Glutamatergic neuron (in vitro differentiated cells): Measurements from ENCODE around the gene PIGB. TPM values are rescaled to one million over a fixed set of nuclear protein-coding genes. Genes with fewer than 3 reads are reported as not detected.
A peak's percentile ranks its signal among the peaks of the same experiment; 100 is the strongest.

Source experiments
- DNase-seq: peaks from one replicate; pipeline ENCODE4 v3.0.0; 2022
- H3K27ac Mint-ChIP-seq: one replicate; pipeline ENCODE4 v1.8.0; 2020; ENCODE audit warnings: mild to moderate bottlenecking, mixed read lengths, inconsistent platforms; ENCODE audit not compliant: unreplicated experiment
- H3K27me3 Mint-ChIP-seq: one replicate; pipeline ENCODE4 v1.8.0; 2020; ENCODE audit warnings: mild to moderate bottlenecking, moderate library complexity, mixed read lengths, inconsistent platforms; ENCODE audit not compliant: unreplicated experiment
- H3K36me3 Mint-ChIP-seq: one replicate; pipeline ENCODE4 v1.8.0; 2020; ENCODE audit warnings: mild to moderate bottlenecking, mixed read lengths, inconsistent platforms; ENCODE audit not compliant: unreplicated experiment
- H3K4me1 Mint-ChIP-seq: one replicate; pipeline ENCODE4 v1.8.0; 2020; ENCODE audit warnings: mild to moderate bottlenecking, low read depth, mixed read lengths, inconsistent platforms; ENCODE audit not compliant: unreplicated experiment
- H3K4me3 Mint-ChIP-seq: one replicate; pipeline ENCODE4 v1.8.0; 2020; ENCODE audit warnings: mild to moderate bottlenecking, mixed read lengths, inconsistent platforms; ENCODE audit not compliant: unreplicated experiment
- H3K9me3 Mint-ChIP-seq: one replicate; pipeline ENCODE4 v1.8.0; 2020; ENCODE audit warnings: mild to moderate bottlenecking, moderate library complexity, mixed read lengths, inconsistent platforms; ENCODE audit not compliant: unreplicated experiment
- total RNA-seq: library from RNA; stranded (reverse); fragmentation: NEBNext Ultra II Directional; extraction: Animal tissue kit (Norgen Biotek cat#: 25700); gene quantifications from one replicate; pipeline ENCODE4 v1.2.1, GENCODE V29; 2021; ENCODE audit not compliant: unreplicated experiment
- TF ChIP-seq, protein P1 (sequence below): fragments of 200-600 bp; sonication (generic); IDR thresholded peaks from one replicate; pipeline ENCODE4 v1.5.0; 2021; ENCODE audit not compliant: partially characterized antibody, unreplicated experiment

PIGB gene
- total RNA-seq, 1 donor from 2014 or later: 6.4 TPM

DNA sequence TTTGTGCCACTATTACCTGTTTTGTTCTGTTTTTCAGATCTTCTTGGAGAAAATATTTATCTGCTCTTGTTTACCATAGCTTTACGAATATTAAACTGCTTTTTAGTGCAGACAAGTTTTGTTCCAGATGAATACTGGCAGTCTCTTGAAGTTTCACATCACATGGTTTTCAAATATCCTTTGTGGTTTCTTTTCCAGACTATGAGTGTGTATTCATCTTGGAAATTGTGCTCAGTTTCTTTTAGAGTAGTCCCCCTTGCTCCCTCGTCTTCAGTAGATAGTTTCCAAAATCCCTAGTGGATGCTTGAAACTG is 1.2 kb downstream of the PIGB start:
- H3K27ac Mint-ChIP-seq: no peak overlapping the region

GRCh38 chr15:55320963-55321362 is 1.9 kb downstream of the PIGB start:
- Mint-ChIP-seq H3K27me3 (no peaks in the 10 kb centered on the region), H3K4me1 (peaks cover 2% of the 10 kb centered on the region), H3K36me3 (no peaks in the 10 kb centered on the region), H3K4me3 (no peak overlapping the region), H3K27ac (no peak overlapping the region), H3K9me3 (peaks cover 4% of the 10 kb centered on the region)
- TF ChIP-seq, protein P1, sequence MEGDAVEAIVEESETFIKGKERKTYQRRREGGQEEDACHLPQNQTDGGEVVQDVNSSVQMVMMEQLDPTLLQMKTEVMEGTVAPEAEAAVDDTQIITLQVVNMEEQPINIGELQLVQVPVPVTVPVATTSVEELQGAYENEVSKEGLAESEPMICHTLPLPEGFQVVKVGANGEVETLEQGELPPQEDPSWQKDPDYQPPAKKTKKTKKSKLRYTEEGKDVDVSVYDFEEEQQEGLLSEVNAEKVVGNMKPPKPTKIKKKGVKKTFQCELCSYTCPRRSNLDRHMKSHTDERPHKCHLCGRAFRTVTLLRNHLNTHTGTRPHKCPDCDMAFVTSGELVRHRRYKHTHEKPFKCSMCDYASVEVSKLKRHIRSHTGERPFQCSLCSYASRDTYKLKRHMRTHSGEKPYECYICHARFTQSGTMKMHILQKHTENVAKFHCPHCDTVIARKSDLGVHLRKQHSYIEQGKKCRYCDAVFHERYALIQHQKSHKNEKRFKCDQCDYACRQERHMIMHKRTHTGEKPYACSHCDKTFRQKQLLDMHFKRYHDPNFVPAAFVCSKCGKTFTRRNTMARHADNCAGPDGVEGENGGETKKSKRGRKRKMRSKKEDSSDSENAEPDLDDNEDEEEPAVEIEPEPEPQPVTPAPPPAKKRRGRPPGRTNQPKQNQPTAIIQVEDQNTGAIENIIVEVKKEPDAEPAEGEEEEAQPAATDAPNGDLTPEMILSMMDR: no peak
- DNase-seq: no peak

More for the DNA sequence above, 1.2 kb downstream of the PIGB start:
- Mint-ChIP-seq H3K4me1 (peaks cover 2% of the 10 kb centered on the region), H3K27me3 (no peaks in the 10 kb centered on the region), H3K36me3 (no peaks in the 10 kb centered on the region), H3K9me3 (peaks cover 4% of the 10 kb centered on the region), H3K4me3 (peak overlapping the region; percentile 38)
- TF ChIP-seq, protein P1: no peak
- no peak for DNase-seq

GRCh38 chr15:55322467-55322866 is 3.4 kb downstream of the PIGB start:
- Mint-ChIP-seq H3K36me3 (no peaks in the 10 kb centered on the region), H3K27ac (no peak overlapping the region), H3K4me3 (no peak overlapping the region), H3K4me1 (peaks cover 2% of the 10 kb centered on the region), H3K9me3 (peaks cover 4% of the 10 kb centered on the region), H3K27me3 (no peaks in the 10 kb centered on the region)
- TF ChIP-seq, protein P1: no peak
- DNase-seq: no peak

DNA sequence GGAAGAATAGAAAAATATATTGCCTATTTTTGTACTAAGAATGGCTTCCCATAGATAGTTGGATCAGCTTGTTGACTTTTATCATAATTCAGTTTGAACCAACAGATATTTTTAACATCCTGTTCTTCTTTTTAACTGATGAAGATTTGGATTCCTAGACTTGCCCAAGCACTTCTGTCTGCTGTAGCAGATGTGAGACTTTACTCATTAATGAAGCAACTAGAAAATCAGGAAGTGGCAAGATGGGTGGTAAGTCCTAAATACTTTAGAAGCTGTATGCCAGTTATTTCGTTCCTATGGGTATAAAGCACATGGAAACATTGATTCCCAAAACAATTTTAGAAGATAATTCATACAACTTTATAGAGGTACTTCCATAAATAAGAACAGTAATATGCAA is 8.4 kb downstream of the PIGB start:
- TF ChIP-seq, protein P1: no peak
- H3K9me3 Mint-ChIP-seq: peaks cover 2% of the 10 kb centered on the region
- H3K36me3 Mint-ChIP-seq: no peaks in the 10 kb centered on the region
- no peak for DNase-seq
- no peak overlapping the region for H3K27ac Mint-ChIP-seq
- H3K4me1 Mint-ChIP-seq: no peaks in the 10 kb centered on the region
- no peak overlapping the region for H3K4me3 Mint-ChIP-seq
- no peaks in the 10 kb centered on the region for H3K27me3 Mint-ChIP-seq

DNA sequence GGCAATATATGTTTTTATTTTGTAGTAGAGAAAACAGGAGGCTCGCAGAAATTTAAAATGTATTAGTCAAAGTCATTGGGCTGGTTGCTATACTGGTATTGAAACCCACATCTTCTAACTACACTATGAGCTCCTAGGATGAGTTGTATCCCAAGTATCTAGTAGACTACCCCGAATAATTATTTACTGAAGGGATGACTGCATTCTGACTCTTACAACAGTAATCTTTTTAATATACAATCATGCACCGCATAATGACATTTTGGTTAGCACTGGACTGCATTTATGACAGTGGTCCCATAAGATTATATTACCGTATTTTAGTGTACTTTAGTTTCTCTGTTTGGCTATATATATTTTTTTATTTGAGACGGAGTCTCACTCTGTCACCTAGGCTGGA is 15.3 kb downstream of the PIGB start:
- H3K27ac Mint-ChIP-seq: no peak overlapping the region
- DNase-seq: no peak
- TF ChIP-seq, protein P1: no peak
- H3K36me3 Mint-ChIP-seq: no peaks in the 10 kb centered on the region
- no peaks in the 10 kb centered on the region for H3K27me3 Mint-ChIP-seq
- H3K4me3 Mint-ChIP-seq: no peak overlapping the region
- H3K4me1 Mint-ChIP-seq: no peaks in the 10 kb centered on the region
- no peaks in the 10 kb centered on the region for H3K9me3 Mint-ChIP-seq
